NCI-H146 (cell line): ENCODE data around the gene ING5.
"Not testable (repeated sequence)": the region's sequence is repeated elsewhere in the genome, so short reads cannot be mapped to it uniquely, and the experiment has no call there.

Source experiments
- DNase-seq: peaks from one replicate; lab custom pipeline; 2025; lab: John Stamatoyannopoulos, UW

ING5 gene

DNA sequence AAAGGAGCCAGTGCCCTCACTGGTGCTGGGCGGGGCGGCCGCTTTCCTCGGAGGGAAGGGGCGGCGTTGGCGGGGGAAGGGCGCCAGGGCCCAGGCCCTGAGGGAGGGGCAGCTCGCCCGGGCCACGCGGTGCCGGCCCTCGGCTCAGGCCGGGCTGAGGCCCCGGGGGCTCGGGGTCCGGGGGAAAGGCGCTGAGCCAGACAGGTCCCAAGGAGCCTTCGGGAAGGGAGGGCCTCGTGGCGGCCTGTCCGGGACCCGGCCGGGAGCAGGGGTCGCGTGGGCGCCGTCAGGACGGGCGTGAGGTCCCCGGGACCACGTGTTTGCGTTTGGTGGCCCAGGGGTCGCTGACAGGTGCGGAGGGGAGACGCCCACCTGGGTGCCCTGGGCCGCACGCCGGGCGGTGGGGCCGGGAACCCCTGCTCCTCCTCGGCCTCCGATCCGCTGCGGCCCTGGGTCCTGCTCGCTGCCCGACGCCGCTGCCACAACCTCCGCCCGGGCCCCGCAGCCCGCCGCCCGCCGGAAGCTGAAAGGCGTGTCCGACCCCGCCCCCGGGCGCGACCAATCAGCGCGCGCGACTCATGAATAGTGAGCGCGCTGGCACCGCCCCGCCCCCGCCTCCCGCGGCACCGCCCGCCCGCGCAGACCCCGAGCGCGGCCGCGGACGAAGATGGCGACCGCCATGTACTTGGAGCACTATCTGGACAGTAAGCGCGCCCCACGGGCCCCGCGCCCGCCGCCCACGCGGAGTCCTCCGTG is at the start of gene ING5:
Gene ING5, plus strand, starts transcription at position 641 of the 756 bp plus-strand sequence. Its CDS starts 27 bp downstream, at position 668.
- DNase-seq, result peak; percentile 93

DNA sequence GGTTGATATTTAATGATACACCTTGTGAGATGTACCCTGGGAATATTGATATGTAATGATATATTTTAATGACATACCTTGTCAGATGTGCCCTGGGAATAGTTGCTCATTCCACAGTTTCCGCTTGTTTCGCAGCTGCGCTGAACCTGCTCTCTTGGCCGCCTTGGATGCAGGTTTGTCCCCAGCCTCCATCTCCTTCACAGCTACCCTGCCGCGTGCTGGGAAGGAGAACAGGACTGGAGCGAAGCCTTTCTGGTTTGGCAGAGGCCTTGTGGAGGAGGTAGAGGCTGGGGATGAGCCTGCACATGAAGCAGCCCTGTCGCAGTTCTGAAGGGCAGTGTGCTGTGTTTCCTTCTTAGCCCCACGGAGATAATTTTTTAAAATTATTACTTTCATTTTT is 49.7 kb upstream of the ING5 start:
- no peak for DNase-seq

DNA sequence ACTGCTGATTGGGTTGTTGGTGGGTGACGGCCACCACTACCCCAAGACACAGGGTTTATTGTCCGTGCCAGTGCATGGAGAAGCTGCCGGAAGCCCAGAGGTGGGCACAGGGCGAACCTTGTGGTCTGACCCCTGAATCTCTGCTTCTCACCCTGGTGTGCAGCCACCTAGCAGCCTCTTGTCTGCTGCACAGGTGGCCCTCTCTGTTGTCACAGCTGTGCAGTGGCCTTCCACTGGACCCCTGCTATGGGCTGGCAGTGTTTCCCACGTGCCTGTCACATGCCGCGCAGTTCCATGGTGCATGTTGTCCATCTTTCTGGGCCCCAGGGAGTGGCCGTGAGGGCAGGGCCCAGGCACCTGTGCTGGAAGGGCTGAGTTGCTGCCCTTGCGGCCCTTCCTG is 49.1 kb upstream of the ING5 start:
- DNase-seq, result no peak

DNA sequence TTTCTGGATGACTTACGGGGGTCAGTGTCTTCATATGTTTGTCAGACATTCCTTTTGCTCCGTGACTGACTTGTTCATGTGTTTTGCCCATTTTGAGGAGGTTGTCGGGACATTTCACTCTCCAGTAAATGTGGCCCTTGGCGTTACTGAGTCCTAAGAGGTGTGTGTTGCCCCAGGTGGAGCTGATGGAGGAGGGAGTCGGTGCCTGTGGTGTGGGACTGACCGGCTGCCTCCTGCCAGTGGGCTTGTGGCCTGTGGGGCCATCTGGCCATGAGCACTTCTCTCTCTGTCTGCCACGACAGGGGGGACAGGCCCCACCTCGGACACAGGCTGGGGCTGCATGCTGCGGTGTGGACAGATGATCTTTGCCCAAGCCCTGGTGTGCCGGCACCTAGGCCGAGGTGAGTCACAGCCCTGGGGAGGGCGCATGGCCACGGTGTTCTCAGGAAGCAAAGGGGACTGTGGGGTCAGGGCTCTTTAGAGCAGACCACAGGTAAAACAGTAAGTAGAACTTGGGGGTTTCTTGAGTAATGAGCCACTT is 48.6 kb upstream of the ING5 start:
- DNase-seq, result no peak

DNA sequence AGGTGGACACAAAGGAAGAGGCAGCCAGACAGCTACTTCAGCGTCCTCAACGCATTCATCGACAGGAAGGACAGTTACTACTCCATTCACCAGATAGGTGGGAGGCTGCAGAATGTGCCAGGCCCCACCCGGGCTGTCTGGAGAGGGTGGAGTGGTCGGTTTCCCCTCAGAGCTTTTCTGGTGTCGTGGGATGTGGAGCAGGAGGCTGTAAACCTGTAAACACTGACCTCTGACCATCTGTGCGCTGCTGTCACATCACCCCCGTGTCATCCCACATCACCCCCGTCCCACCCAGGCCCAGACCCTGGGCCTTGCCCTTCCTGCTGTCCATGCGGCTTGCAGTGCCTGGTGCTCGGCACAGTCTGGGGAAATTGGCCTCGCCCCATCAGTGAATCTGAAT is 47.3 kb upstream of the ING5 start:
- no peak for DNase-seq

DNA sequence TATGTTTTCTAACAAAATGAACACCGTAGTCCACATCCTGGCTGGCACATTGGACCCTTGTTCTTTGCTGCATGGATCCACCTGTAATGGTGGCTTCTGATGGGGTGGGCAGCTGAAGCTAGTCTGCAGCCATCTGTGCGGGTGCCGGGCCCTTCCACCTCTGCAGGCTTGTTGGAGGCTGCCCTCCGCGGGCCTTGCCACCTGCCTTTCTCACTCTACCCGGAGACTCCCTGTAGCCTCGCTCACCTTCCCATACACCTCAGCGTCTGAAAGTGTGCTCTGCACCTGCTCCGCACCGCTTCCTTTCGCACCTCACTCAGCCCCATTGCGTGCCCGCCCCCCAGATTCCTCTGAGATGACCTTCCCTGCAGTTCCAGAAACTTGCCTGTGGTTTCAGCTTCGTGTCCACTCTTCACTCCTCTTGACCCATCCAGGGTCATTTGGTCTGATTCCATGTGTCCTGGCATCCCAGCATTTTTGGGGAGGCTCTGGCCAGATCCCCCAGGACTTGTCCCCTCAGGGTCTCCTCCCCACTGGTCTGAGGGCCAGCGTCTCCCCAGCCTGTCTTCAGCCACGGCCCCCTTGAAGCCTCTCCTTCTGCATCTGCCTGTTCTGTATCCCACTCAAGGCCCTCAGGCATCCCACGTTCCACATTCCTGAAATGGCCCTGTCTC is 46.2 kb upstream of the ING5 start:
- no peak for DNase-seq

DNA sequence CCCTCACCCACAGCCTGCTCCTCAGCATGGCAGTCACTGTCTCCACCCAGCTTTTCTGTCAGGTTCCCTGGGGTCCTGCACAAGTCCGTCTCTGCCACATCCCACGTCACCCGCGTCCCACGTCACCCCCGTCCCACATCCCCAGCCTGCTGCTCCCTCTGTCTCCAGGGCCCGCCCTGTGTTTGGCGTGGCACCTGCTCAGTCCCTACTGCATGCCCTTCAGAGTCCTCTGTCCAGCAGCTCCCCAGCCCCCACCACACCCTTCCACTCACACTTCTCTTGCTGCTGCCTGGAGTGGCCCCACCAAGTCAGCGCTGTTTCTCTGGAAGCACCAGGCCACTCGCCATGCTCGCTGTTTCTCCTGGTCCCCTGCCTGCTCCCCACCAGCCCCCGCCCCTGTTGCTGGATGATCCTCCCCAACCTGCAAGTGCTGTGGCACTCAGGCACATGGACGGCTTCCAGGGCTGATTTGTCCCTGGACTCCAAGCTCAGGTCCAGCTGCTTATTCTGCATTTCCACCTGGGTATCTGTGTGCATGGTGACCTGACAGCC is 45.6 kb upstream of the ING5 start:
- no peak for DNase-seq

DNA sequence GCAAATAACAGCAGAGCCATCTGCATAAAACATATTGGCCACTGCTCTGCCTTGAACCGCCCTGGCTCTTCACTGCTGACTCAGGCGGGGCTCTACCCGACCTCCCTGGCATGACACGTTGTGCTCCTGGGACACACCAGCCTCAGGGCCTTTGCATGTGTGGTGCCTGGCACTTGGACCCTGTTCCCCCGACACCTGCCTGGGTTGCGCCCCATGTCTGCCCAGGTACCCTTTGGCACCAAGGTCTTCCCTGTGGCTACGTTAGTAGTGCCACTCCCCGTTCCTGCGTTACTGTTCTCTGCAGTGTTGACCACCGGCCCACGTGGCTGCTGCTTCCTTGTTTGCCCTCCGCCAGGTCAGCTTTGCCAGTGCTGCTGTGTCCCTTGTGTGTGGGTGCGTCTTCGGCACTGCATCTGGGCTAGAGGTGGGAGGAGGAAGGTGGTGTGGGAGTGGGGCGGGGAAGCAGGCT is 44.0 kb upstream of the ING5 start:
- DNase-seq, result no peak

DNA sequence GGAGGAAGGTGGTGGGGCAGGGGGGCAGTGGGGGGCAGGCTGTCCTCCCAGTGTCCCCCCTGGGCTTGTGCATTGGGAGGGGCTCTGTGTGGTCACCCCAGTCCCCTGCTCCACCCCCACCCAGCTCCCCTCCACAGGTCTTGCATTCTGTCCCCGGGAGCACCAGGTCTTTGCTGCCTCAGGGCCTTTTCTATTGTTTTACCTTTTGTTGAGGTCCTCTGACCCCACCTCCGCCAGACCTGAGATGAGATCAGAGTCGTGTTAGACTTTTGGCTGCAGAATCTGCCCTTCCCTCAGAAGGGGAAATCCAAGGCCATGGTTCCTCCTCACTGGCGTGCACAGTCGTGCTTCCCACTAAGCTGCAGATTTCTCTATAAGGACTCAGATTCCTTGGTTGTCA is 43.5 kb upstream of the ING5 start:
- no peak for DNase-seq

DNA sequence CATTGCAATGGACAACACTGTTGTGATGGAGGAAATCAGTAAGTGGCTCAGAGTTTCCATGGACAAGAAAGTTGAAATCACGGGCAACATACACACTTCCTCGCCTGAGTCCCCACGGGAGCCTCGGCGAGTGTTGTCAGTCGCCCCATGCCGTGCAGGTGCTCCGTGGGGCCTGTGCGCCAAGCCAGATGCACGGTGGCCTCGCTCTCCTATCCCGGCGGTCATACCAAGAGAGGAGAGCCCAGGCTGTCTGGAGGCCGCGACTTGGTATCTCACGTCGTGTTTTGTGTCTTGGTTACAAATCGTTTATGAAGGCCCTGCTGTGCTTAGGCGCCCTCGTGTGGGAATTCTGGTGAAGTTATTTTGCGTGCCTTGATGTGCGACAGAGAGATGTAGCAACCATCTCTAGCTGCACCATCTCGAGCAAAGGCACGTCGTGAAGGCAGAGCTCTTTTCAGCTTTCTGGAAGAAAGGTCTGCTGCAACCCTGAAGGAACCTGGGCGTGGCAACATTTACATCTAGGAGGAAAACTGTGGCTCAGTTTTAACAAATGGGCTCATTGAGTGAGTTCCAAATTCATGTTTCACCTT is 42.6 kb upstream of the ING5 start:
- peak; percentile 1 for DNase-seq

DNA sequence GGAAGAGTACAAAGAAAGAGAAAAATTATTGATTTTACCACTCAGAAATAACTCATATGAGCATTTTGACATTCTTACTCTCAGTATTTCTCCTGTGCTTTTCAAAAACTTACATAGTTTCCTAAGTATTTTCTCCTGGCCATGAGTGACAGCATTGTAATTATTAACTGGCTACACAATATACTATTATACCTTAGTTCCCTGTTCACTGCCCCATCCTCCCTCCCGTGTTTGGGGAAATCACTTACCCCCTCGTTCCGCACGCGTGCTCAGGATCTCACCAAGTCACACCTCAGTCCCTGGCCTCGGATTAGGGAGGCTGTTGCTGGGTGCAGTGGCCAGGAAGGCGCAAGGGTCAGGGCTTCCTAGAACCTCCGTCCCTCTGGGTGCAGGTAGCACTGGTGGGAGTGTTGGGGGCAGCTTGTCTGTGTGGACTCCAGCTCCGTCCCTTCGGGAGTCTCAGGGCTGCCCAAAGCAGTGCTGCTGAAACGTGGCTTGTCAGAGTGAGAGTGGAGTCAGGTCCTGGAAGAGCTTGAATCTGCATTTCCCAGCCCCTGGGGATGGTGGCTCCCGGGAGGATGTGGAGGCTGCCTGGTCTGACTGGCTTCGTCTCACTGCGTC is 41.1 kb upstream of the ING5 start:
- no peak for DNase-seq

DNA sequence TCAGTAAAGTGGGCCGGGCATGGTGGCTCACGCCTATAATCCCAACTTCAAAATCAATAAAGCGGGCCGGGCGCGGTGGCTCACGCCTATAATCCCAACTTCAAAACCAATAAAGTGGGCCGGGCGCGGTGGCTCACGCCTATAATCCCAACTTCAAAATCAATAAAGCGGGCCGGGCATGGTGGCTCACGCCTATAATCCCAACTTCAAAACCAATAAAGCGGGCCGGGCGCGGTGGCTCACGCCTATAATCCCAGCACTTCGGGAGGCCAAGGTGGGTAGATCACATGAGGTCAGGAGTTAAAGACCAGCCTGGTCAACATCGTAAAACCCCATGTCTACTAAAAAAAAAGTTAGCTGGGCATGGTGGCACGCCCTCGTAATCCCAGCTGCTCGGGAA is 39.1 kb upstream of the ING5 start:
- not testable (repeated sequence) for DNase-seq

DNA sequence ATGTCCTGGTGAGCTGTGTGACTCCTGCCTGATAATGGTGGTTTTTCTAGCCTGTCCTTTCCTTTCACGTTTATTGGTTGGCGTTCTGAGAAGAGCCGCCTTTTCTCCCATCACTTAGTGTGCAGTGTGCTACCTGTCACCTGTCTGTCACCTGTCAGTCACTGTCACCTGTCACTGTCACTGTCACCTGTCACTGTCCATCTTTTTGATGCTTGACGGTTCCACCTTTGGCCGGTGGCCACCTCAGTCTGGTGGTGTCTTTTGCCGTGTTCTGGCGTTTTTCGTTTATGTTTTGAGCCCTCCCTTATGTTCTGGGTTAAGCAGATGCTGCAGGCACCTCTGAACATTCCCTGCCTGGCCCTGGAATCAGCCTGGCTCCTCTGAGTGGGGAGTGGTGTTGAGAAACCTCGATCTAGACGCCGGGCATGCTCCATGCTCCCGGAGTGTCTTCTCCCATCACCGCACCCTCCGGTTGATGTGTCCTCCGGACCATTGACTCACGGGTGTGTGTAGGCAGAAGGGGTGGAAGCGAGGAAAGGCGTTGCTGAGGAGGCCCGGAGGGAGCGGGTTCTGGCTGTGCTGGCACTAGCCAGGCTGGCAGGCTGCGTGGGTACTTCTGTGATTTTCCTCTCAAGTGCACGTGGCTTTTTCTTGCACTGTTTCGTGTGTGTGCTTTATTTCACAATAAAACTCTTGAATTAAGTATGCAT is 36.0 kb upstream of the ING5 start:
- DNase-seq, result no peak

DNA sequence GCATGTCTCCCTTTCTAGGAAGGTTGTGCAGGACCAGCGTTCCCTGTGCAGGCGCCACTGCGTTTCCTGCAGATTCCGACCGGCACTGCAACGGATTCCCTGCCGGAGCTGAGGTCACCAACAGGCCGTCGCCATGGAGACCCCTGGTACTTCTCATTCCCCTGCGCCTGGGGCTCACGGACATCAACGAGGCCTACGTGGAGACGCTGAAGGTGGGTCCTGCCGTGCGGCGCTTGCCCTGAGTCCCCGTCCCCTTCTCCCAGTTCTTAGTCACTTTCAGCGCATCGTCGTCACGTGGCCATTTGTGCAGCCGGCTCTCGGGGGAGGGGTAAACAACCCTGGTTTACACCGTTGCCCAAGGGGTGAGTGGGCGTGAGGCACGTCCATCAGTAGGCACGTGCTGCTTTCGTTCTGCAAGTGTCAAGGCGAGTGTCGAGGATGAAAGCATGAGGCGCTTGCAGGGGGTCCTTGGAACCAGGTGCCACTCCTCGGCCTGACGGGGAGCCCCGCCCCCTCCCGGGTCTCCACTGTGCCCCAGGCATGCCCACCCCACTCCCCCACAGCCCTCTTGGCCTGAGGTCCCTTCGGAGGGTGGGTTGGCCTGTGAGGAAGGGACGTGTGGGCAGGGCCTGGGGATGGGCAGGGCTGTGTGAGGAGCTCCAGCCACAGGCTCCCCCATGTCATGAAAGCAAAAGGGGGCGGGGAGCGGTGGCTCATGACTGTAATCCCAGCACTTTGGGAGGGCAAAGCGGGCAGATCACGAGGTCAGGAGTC is 35.0 kb upstream of the ING5 start:
- no peak for DNase-seq

DNA sequence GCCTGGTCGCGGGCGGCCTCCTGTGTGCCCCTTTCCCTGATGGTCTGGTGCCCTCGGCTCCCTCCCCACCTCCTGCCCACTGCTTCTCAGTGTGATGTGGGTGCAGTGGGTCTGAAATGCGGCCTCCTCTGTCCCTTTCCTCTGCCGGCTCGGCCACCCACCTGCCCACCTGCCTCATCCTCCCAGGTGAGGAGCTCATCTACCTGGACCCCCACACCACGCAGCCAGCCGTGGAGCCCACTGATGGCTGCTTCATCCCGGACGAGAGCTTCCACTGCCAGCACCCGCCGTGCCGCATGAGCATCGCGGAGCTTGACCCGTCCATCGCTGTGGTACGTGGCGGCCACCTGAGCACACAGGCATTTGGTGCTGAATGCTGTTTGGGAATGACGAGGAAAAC is 33.5 kb upstream of the ING5 start:
- DNase-seq, result no peak

DNA sequence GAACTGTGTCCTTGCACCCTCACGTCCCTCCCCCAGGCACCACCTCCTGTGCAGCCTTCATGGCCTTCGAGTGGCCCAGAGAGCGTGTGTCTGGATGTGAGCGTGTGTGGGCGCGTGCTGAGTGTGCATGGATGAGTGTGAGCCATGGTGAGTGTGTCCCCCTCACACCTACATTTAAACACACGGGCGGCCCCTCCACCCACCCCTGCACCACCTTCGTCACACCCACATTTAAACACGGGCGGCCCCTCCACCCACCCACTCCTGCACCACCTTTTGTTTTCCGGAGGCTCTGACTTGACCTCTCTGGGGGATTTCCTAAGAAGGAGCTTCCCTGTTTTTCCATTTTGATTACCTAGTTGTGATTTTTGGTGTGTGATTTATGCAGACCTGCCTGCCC is 33.0 kb upstream of the ING5 start:
- DNase-seq, result no peak

DNA sequence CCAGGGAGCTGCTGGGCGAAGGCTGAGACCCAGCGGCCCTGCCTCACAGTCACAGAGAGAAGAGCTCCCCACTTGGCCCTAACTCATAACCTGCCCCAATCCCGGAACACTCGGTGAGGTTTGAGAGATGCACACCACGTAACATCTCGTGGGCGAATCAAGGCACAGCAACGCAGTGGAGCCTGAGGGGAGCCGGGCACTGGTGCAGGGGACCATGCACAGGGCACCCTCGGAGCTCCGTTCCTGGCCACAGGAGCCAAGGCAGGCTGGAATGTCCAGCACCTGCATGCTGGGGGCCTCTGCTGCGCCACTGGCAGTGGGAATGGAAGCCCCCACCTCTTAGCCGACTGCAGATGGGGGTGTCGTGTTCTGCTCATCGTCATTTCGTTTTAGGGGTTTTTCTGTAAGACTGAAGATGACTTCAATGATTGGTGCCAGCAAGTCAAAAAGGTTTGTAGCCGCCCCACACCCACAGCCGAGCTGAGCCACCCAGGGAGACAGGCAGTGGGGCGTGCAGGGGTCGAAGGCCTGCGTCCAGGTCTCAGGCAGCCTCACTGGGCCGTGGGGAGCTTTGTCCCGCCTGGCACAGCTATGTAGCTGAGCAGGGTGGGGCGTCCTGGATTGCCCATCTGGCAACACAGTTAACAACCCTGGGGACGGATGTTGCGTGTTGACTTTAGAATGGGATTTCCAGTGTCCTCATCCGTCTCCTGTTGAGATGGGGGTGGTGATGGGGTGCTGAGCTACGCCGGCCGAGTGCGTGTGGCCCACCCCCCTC is 31.3 kb upstream of the ING5 start:
- no peak for DNase-seq

DNA sequence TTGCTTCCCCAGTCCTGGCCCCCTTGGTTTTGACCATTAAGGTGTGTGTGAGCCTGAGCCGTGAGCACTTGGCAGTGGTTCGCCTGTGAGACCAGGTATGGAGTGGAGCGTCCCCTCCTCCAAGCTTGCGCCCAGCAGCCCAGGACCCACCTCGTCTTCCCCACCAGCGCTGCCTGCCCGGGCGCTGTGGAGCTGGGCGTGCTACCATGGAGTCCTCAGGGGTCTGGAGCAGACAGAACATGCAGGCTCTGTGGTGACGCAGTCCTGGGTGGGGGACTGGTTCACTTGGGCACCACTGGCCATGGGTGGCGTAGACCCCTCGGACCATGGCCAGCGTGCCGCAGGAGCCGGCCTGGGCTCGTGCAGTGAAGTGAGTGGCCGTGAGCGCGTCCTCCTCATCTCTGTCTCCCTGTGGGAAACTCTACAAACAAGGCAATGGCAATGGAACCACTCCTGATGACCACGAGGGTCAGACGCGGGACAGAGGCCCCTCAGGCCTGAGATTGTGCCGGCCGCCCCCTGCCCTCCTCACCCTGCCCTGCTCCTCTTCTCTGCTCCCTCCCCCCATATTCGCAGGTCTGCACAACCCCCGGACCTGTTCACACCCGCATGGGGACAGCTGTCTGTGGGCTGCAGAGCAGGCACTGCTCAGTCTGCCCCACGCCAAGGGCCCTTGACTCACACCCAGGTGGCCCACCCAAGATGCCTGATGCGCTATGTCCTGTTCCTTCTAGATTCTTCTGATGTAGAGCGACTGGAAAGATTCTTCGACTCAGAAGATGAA is 30.2 kb upstream of the ING5 start:
- DNase-seq, result no peak
